GM23338 (cell line): ENCODE measurements around the gene COA1. TPM values are rescaled to one million over a fixed set of nuclear protein-coding genes. Genes with fewer than 3 reads are reported as not detected.

Experiments
- ATAC-seq: fragments of 200-7000 bp; cut with Tn5 transposase; 3 replicates; pipeline ENCODE4 v1.9.1; 2020
- DNase-seq: peaks from one replicate; pipeline ENCODE4 v3.0.0-alpha.2; 2015; ENCODE audit warnings: low spot score
- H2AFZ ChIP-seq: fragments of 200-600 bp; sonication (generic); 2 replicates; pipeline ENCODE4 v1.8.0; 2016; ENCODE audit warnings: antibody characterized with exemption, mild to moderate bottlenecking, moderate library complexity
- H3F3A ChIP-seq: fragments of 200-600 bp; sonication (generic); replicated peaks from 2 replicates; pipeline ENCODE4 v1.8.0; 2017; ENCODE audit warnings: antibody characterized with exemption, mixed run types, low read depth
- H3K27ac ChIP-seq: fragments of 200-600 bp; sonication (generic); 2 replicates; pipeline ENCODE4 v1.6.1; 2016; ENCODE audit warnings: low read depth
- H3K27me3 ChIP-seq: fragments of 200-600 bp; sonication (generic); 2 replicates; pipeline ENCODE4 v1.8.0; 2016; ENCODE audit warnings: mild to moderate bottlenecking, mixed run types, moderate library complexity; ENCODE audit not compliant: insufficient read depth
- H3K36me3 ChIP-seq: fragments of 200-600 bp; sonication (generic); 2 replicates; pipeline ENCODE4 v1.8.0; 2016; ENCODE audit warnings: mild to moderate bottlenecking; ENCODE audit not compliant: insufficient read depth
- H3K4me1 ChIP-seq: fragments of 200-600 bp; sonication (generic); 2 replicates; pipeline ENCODE4 v1.8.0; 2016; ENCODE audit warnings: mild to moderate bottlenecking, moderate library complexity; ENCODE audit not compliant: insufficient read depth
- H3K4me2 ChIP-seq: fragments of 200-600 bp; sonication (generic); 2 replicates; pipeline ENCODE4 v1.7.1; 2017; ENCODE audit warnings: mixed run types
- H3K4me3 ChIP-seq: fragments of 200-600 bp; sonication (generic); 2 replicates; pipeline ENCODE4 v1.6.1; 2016; ENCODE audit warnings: mixed run types
- H3K79me2 ChIP-seq: fragments of 200-600 bp; sonication (generic); replicated peaks from 2 replicates; pipeline ENCODE4 v1.8.0; 2017; ENCODE audit warnings: mild to moderate bottlenecking; ENCODE audit not compliant: insufficient read depth
- H3K9me2 ChIP-seq: fragments of 200-600 bp; sonication (generic); 2 replicates; pipeline ENCODE4 v1.8.0; 2017; ENCODE audit not compliant: insufficient read depth
- H4K20me1 ChIP-seq: fragments of 200-600 bp; sonication (generic); replicated peaks from 2 replicates; pipeline ENCODE4 v1.8.0; 2017; ENCODE audit warnings: mild to moderate bottlenecking; ENCODE audit not compliant: insufficient read depth
- H3K27ac Mint-ChIP-seq: 2 replicates; pipeline ENCODE4 v1.8.0; 2020; ENCODE audit warnings: inconsistent platforms, mild to moderate bottlenecking, moderate library complexity, mixed read lengths
- H3K27me3 Mint-ChIP-seq: 3 replicates; pipeline ENCODE4 v1.8.0; 2022; ENCODE audit warnings: low read depth, mild to moderate bottlenecking, moderate library complexity, mixed read lengths, inconsistent platforms; ENCODE audit not compliant: insufficient read depth, poor library complexity
- H3K36me3 Mint-ChIP-seq: 3 replicates; pipeline ENCODE4 v1.8.0; 2021; ENCODE audit warnings: low read depth, mild to moderate bottlenecking, inconsistent platforms, moderate library complexity, mixed read lengths
- H3K4me1 Mint-ChIP-seq: 3 replicates; pipeline ENCODE4 v1.8.0; 2020; ENCODE audit warnings: mild to moderate bottlenecking, inconsistent platforms, mixed read lengths
- H3K4me3 Mint-ChIP-seq: 3 replicates; pipeline ENCODE4 v1.8.0; 2021; ENCODE audit warnings: moderate library complexity, mild to moderate bottlenecking, inconsistent platforms, mixed read lengths
- H3K9me3 Mint-ChIP-seq: 3 replicates; pipeline ENCODE4 v1.8.0; 2020; ENCODE audit warnings: moderate library complexity, mild to moderate bottlenecking, inconsistent platforms, mixed read lengths
- CREB1 ChIP-seq: fragments of 250-450 bp; sonication (Bioruptor Pico); IDR thresholded peaks from 2 replicates; pipeline ENCODE4 v1.5.0; 2020; ENCODE audit warnings: low read depth, mild to moderate bottlenecking, moderate library complexity
- CTCF ChIP-seq, 2 experiments: fragments of 200-600 bp in 1 of 2; sonication (generic) in 1 of 2; conservative IDR thresholded peaks; 2 replicates each; pipeline versions ENCODE4 v1.5.1 to v1.6.1; 2016 to 2017; ENCODE audit warnings: antibody characterized with exemption in 2 of 2, low read depth in 2 of 2, mild to moderate bottlenecking in 2 of 2, moderate library complexity in 1 of 2
- ETS1 ChIP-seq: IDR thresholded peaks from 2 replicates; pipeline ENCODE4 v1.6.1; 2016; ENCODE audit warnings: antibody characterized with exemption
- EZH2 ChIP-seq: fragments of 200-600 bp; sonication (generic); IDR thresholded peaks from one replicate; pipeline ENCODE4 v1.8.0; 2017; ENCODE audit warnings: antibody characterized with exemption, mild to moderate bottlenecking, low read depth; ENCODE audit not compliant: unreplicated experiment
- EZH2phosphoT487 ChIP-seq: fragments of 200-600 bp; sonication (generic); IDR thresholded peaks from one replicate; pipeline ENCODE4 v1.8.1; 2018; ENCODE audit warnings: antibody characterized with exemption; ENCODE audit not compliant: unreplicated experiment
- JUNB ChIP-seq: IDR thresholded peaks from one replicate; pipeline ENCODE4 v1.6.1; 2016; ENCODE audit warnings: antibody characterized with exemption; ENCODE audit not compliant: unreplicated experiment
- POLR2AphosphoS5 ChIP-seq: IDR thresholded peaks from 2 replicates; pipeline ENCODE4 v1.6.1; 2016; ENCODE audit warnings: antibody characterized with exemption, low read depth
- STAT1 ChIP-seq: IDR thresholded peaks from one replicate; pipeline ENCODE4 v1.6.1; 2016; ENCODE audit warnings: antibody characterized with exemption; ENCODE audit not compliant: unreplicated experiment
- ZNF114 ChIP-seq: fragments of 250-450 bp; sonication (Bioruptor Pico); IDR thresholded peaks from 2 replicates; pipeline ENCODE4 v1.5.0; 2020; ENCODE audit warnings: mild to moderate bottlenecking, moderate library complexity
- ZNF462 ChIP-seq: fragments of 250-450 bp; sonication (Bioruptor Pico); IDR thresholded peaks from 2 replicates; pipeline ENCODE4 v1.5.0; 2020; ENCODE audit warnings: mild to moderate bottlenecking, moderate library complexity
- polyA plus RNA-seq: library from polyadenylated mRNA; unstranded; fragments of >200 nt; fragmentation: Nextera tagmentation; extraction: Ambion mirVana; gene quantifications from 2 replicates; pipeline ENCODE4 v1.2.1, GENCODE V29; 2016
- total RNA-seq: library from RNA; depleted of rRNA; stranded (reverse); fragments of >200 nt; shearing (Covaris generic); gene quantifications from 2 replicates; pipeline ENCODE4 v1.2.3, GENCODE V29; 2014
- TF ChIP-seq, protein P1 (sequence below): IDR thresholded peaks from one replicate; pipeline ENCODE4 v1.6.1; 2018; ENCODE audit warnings: antibody characterized with exemption; ENCODE audit not compliant: unreplicated experiment

The COA1 gene
- total and polyA plus RNA-seq, 2 experiments from 2014 or later: 156 to 158 TPM

- Histone ChIP-seq H3F3A (no peaks in the 10 kb centered on the region), H3K27me3 (no peaks in the 10 kb centered on the region), H3K27ac (peak overlapping the region; percentile 75), H2AFZ (no peak overlapping the region), H4K20me1 (no peaks in the 10 kb centered on the region; the same call in 1 of the 2 replicates), H3K9me2 (no peaks in the 10 kb centered on the region), H3K4me3 (0 out of 2 replicates have a peak overlapping the region, but pooled peaks have one; percentile 7), H3K4me1 (peaks cover 35% of the 10 kb centered on the region), H3K36me3 (no peaks in the 10 kb centered on the region), H3K4me2 (peak overlapping the region; percentile 39), H3K79me2 (peaks cover 86% of the 10 kb centered on the region)
- H3K4me1 Mint-ChIP-seq: peaks cover 31% of the 10 kb centered on the region
- H3K4me3 Mint-ChIP-seq: no peak overlapping the region
- no peak for TF ChIP-seq EZH2phosphoT487
- TF ChIP-seq JUNB: no peak
- no peak for TF ChIP-seq CREB1 (CRISPR knock-in tag)
- TF ChIP-seq ZNF462 (CRISPR knock-in tag): no peak
- TF ChIP-seq CTCF (conservative IDR thresholded peaks at IDR 0.05; ENCODE audit: low read depth in 2 of 2): no peak
- TF ChIP-seq STAT1: no peak
- TF ChIP-seq EZH2: no peak
- TF ChIP-seq POLR2AphosphoS5: no peak
- TF ChIP-seq, protein P1, sequence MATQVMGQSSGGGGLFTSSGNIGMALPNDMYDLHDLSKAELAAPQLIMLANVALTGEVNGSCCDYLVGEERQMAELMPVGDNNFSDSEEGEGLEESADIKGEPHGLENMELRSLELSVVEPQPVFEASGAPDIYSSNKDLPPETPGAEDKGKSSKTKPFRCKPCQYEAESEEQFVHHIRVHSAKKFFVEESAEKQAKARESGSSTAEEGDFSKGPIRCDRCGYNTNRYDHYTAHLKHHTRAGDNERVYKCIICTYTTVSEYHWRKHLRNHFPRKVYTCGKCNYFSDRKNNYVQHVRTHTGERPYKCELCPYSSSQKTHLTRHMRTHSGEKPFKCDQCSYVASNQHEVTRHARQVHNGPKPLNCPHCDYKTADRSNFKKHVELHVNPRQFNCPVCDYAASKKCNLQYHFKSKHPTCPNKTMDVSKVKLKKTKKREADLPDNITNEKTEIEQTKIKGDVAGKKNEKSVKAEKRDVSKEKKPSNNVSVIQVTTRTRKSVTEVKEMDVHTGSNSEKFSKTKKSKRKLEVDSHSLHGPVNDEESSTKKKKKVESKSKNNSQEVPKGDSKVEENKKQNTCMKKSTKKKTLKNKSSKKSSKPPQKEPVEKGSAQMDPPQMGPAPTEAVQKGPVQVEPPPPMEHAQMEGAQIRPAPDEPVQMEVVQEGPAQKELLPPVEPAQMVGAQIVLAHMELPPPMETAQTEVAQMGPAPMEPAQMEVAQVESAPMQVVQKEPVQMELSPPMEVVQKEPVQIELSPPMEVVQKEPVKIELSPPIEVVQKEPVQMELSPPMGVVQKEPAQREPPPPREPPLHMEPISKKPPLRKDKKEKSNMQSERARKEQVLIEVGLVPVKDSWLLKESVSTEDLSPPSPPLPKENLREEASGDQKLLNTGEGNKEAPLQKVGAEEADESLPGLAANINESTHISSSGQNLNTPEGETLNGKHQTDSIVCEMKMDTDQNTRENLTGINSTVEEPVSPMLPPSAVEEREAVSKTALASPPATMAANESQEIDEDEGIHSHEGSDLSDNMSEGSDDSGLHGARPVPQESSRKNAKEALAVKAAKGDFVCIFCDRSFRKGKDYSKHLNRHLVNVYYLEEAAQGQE: no peak
- no peak for TF ChIP-seq ZNF114 (CRISPR knock-in tag)
- TF ChIP-seq ETS1: no peak
- ATAC-seq (no peak), DNase-seq (no peak)
- no peaks in the 10 kb centered on the region for H3K27me3 Mint-ChIP-seq
- peaks cover 27% of the 10 kb centered on the region for H3K36me3 Mint-ChIP-seq
- H3K9me3 Mint-ChIP-seq: peaks cover 4% of the 10 kb centered on the region; the same call in 2 of the 3 replicates
- H3K27ac Mint-ChIP-seq: 0 out of 2 replicates have a peak overlapping the region, but pooled peaks have one; percentile 82
Measured at GRCh38 chr7:43701929-43702328, 27.4 kb downstream of the COA1 start.
